HG03066 (cell line): ENCODE measurements around the gene MAP2K7.
"Not testable (repeated sequence)": the region's sequence is repeated elsewhere in the genome, so short reads cannot be mapped to it uniquely, and the experiment has no call there.

Experiments used
- ATAC-seq: cut with Tn5 transposase; IDR thresholded peaks from one replicate; pipeline ENCODE4 v1.9.1; 2021; ENCODE audit warnings: low read depth; ENCODE audit not compliant: unreplicated experiment

MAP2K7 gene

DNA sequence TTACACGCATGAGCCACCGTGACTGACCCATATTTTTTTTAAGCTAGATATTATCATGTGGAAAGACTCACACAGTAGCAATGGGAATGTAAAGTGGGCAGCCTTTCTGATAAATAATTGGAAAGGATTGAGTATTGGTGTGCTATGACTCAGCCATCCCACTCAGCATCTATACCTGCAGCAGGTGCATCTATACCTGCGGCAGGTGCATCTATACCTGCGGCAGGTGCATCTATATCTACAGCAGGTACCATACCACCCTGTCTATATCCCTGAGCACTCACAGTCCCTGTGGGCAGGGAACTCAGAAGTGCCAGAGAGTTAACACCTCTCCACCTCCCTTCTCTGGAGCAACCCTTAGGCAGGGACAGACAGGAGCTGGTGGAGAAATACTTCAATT is 20.6 kb upstream of the MAP2K7 start:
- ATAC-seq, result no peak

DNA sequence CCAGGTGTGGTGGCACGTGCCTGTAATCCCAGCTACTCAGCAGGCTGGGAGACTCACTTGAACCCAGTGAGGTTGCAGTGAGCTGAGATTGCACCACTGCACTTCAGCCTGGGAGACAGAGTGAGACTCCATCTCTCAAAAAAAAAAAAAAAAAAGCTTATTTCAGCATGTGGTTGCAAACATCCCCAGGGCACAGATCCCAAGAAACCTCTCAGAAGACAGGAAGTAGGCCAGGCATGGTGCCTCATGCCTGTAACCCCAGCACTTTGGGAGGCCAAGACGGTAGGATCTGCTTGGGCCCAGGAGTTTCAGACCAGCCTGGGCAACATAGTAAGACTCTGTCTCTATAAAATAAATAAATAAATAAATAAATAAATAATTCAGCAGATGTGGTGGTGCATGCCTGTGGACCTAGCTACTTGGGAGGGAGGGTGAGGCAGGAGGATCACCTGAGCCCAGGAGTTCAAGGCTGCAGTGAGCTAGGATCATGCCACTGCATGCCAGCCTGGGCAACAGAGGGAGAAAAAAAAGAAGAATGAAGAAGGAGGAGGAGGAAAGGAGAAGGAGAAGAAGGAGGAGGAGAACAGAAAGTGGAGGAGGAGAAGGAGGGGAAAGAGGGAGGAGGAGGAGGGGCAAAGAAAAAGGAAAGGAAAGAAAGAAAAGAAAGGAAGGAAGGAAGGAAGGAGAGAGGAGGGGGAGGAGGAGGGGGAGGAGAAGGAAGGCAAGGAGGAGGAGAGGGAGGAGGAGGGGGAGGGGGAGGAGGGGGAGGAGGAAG is 19.7 kb upstream of the MAP2K7 start:
- no peak for ATAC-seq

DNA sequence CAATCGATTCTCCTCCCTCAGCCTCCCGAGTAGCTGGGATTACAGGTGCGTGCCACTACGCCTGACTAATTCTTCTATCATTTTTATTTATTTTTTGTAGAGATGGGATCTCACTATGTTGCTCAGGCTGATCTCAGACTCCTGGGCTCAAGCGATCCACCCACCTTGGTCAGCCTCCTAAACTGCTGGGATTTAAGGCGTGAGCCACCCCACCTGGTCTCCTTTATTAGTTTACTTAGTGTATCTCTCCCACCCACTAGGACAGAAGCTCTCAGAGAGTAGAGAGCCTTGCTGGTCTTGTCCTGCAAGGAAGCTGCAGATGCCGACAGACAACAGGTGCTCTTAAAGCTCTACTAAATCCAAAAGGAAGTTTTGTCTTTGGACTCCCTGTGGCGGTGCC is 17.9 kb upstream of the MAP2K7 start:
- no peak for ATAC-seq

DNA sequence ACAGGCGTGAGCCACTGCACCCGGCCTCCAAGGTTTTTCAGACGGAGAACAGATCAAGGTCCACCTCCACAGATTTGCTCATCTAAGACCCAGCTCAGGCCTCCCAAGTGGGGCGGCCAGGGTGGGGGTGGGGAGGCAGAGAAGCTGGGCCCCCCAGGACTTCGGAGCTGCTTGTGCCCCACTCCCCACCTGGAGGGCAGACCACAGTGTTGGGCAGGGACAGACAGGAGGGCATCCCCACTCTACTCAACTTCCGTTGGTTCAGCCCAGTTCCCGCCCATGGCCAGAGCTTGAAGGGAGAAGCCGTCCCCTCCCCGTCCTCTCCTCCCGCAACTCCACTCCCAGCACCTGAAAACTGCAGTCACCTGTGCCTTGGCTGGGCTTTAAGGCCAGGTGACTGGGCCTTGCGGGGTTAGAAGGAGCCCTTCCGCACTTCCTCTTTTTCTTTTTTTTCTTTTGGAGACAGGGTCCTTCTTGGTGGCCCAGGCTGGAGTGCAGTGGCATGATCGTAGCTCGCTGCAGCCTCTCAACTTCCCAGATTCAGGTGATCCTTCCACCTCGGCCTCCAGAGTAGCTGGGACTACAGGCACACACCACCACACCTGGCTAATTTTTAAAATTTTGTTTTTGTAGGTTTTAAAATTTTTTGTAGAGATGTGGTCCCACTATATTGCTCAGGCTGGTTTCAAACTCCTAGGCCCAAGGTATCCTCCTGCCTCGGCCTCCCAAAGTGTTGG is 16.1 kb upstream of the MAP2K7 start:
- ATAC-seq, result no peak

- ATAC-seq, result no peak
These were observed 15.4 kb upstream of the MAP2K7 start, which contains the start of gene LRRC8E for GRCh38 chr19:7888145-7888825. TSS of gene LRRC8E (plus strand) at chr19:7888510. CDS start at chr19:7895604, 7,094 bp downstream.

- no peak for ATAC-seq
These were observed 14.9 kb upstream of the MAP2K7 start for GRCh38 chr19:7888826-7889217.

DNA sequence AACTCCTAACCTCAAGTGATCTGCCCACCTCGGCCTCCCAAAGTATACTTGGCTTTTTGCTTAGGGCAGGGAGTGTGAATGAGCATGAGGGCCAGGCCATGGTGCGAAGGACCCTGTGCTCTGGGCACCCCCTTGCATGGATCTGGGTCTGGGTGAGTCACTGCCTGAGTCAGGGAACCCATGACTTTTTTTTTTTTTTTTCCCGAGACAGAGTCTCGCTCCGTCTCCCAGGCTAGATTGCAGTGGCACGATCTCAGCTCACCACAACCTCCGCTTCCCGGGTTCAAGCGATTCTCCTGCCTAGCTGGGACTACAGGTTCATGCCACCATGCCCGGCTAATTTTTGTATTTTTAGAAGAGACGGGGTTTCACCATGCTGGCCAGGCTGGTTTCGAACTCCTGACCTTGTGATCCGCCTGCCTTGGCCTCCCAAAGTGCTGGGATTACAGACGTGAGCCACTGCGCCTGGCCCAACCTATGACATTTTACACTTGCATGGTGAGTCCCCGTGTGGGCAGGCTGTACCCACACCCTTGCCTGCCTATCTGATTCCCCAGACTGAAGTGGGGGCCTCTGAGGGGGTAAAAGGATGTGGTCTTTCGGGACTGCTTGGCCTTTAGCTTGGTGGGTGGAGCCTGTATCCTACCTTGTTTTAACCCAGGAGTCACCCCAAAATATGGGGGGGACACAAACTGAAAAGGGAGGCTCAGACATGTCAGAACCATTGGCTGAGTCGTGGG is 10.1 kb upstream of the MAP2K7 start:
- ATAC-seq, result not testable (repeated sequence)

- no peak for ATAC-seq
These were observed 8.9 kb upstream of the MAP2K7 start for GRCh38 chr19:7894612-7895309.

GRCh38 chr19:7895565-7895964 is 8.1 kb upstream of the MAP2K7 start:
- ATAC-seq, result no peak

- no peak for ATAC-seq
These were observed 6.4 kb upstream of the MAP2K7 start for GRCh38 chr19:7897292-7897691.

DNA sequence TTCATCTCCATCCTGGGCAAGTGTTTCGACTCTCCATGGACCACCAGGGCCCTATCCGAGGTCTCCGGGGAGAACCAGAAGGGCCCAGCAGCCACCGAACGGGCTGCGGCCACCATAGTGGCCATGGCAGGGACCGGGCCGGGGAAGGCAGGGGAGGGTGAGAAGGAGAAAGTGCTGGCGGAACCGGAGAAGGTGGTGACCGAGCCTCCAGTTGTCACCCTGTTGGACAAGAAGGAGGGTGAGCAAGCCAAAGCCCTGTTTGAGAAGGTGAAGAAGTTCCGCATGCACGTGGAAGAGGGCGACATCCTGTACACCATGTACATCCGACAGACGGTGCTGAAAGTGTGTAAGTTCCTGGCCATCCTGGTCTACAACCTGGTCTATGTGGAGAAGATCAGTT is 4.7 kb upstream of the MAP2K7 start:
- ATAC-seq, result no peak

DNA sequence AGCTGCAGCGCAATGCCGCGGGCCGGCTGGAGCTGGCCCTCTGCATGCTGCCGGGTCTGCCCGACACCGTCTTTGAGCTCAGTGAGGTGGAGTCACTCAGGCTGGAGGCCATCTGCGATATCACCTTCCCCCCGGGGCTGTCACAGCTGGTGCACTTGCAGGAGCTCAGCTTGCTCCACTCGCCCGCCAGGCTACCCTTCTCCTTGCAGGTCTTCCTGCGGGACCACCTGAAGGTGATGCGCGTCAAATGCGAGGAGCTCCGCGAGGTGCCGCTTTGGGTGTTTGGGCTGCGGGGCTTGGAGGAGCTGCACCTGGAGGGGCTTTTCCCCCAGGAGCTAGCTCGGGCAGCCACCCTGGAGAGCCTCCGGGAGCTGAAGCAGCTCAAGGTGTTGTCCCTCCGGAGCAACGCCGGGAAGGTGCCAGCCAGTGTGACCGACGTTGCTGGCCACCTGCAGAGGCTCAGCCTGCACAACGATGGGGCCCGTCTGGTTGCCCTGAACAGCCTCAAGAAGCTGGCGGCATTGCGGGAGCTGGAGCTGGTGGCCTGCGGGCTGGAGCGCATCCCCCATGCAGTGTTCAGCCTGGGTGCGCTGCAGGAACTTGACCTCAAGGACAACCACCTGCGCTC is 3.8 kb upstream of the MAP2K7 start:
- no peak for ATAC-seq

DNA sequence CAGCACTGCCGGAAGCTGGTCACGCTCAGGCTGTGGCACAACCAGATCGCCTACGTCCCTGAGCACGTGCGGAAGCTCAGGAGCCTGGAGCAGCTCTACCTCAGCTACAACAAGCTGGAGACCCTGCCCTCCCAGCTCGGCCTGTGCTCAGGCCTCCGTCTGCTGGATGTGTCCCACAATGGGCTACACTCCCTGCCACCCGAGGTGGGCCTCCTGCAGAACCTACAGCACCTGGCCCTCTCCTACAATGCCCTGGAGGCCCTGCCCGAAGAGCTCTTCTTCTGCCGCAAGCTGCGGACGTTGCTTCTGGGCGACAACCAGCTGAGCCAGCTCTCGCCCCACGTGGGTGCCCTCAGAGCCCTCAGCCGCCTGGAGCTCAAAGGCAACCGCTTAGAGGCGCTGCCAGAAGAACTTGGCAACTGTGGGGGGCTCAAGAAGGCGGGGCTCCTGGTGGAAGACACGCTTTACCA is 3.2 kb upstream of the MAP2K7 start:
- ATAC-seq, result no peak

- no peak for ATAC-seq
These were observed 2.7 kb upstream of the MAP2K7 start for GRCh38 chr19:7900931-7901330.

GRCh38 chr19:7901337-7901736 is 2.3 kb upstream of the MAP2K7 start:
- ATAC-seq, result no peak

DNA sequence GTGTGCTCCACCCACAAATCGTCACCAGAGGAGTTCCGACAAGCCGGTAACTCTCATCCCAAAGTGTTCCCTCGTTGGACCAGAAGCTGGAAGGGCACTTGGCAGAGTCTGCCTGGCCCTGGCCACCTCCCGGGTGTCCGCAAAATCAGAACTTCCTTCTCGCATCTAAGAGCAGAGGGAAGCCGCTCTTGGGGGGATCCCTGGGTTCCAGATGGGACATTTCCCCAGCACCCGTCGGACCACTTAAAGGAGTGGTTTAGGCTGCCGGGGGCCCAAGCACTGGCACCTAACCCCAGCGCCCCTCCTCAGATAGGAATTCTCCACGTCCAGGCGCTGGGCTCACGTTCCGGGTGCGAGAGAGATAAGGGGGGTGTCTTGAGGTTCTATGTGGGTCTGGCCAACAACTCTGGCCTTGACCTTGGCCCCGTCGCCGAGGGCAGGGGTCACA is 857 bp upstream of the MAP2K7 start:
- ATAC-seq, result no peak

- peak; percentile 32 for ATAC-seq
These were observed 670 bp downstream of the MAP2K7 start for GRCh38 chr19:7904074-7905020.

GRCh38 chr19:7905268-7905667 is 1.6 kb downstream of the MAP2K7 start:
- ATAC-seq, result no peak
